ENCODE results near the gene COL9A1.

GRCh38 chr6:70285201-70285600 lies 17.7 kb downstream of the COL9A1 start:
- TF ChIP-seq BHLHE40 (IDR thresholded peaks at IDR 0.05; ENCODE audit: low read depth, low read length) (no peak), POLR2A (IDR thresholded peaks at IDR 0.05; ENCODE audit: low read depth, low read length) (no peak), CTCF (conservative IDR thresholded peaks at IDR 0.05; ENCODE audit: low read depth, low read length) (no peak), NFE2L2 (IDR thresholded peaks at IDR 0.05; ENCODE audit: low read depth, low read length) (no peak), RAD21 (IDR thresholded peaks at IDR 0.05; ENCODE audit: low read length) (no peak), MAFK (IDR thresholded peaks at IDR 0.05; ENCODE audit: low read depth, low read length) (no peak), FOS (IDR thresholded peaks at IDR 0.05; ENCODE audit: low read depth, low read length) (no peak), MXI1 (IDR thresholded peaks at IDR 0.05; ENCODE audit: borderline replicate concordance, low read depth, low read length) (no peak), RCOR1 (IDR thresholded peaks at IDR 0.05; ENCODE audit: insufficient replicate concordance, low read length) (no peak), CHD1 (IDR thresholded peaks at IDR 0.05; ENCODE audit: low read depth, low read length) (no peak)
